Calu3 (cell line): ENCODE results near the gene PFKP. TPM values are rescaled to one million over a fixed set of nuclear protein-coding genes. Genes with fewer than 3 reads are reported as not detected.
A peak's percentile ranks its signal among the peaks of the same experiment; 100 is the strongest.

Experiments used
- BruUV-seq: library from RNA; stranded (reverse); fragments of 400-500 nt; replicated peaks from 2 replicates; lab custom pipeline; 2021; lab: Mats Ljungman, UMichigan
- CTCF ChIA-PET: fragments of 300-600 bp; sonication (Branson Sonifier 250); formaldehyde crosslinking; loops from one replicate; lab custom pipeline; 2022; ENCODE audit warnings: antibody characterized with exemption; lab: Charles Lee
- DNase-seq: peaks from one replicate; pipeline ENCODE4 v3.0.0; 2022
- H3K27ac Mint-ChIP-seq: one replicate; pipeline ENCODE4 v1.8.0; 2022; ENCODE audit warnings: mixed read lengths; ENCODE audit not compliant: unreplicated experiment
- H3K27me3 Mint-ChIP-seq: one replicate; pipeline ENCODE4 v1.8.0; 2022; ENCODE audit warnings: mixed read lengths; ENCODE audit not compliant: unreplicated experiment
- H3K36me3 Mint-ChIP-seq: one replicate; pipeline ENCODE4 v1.8.0; 2022; ENCODE audit warnings: mild to moderate bottlenecking, moderate library complexity, mixed read lengths; ENCODE audit not compliant: insufficient read depth, unreplicated experiment
- H3K4me1 Mint-ChIP-seq: one replicate; pipeline ENCODE4 v1.8.0; 2022; ENCODE audit warnings: mild to moderate bottlenecking, low read depth, mixed read lengths; ENCODE audit not compliant: unreplicated experiment
- H3K4me3 Mint-ChIP-seq: one replicate; pipeline ENCODE4 v1.8.0; 2022; ENCODE audit warnings: mild to moderate bottlenecking, low read depth, moderate library complexity, mixed read lengths; ENCODE audit not compliant: unreplicated experiment
- H3K9me3 Mint-ChIP-seq: one replicate; pipeline ENCODE4 v1.8.0; 2022; ENCODE audit warnings: low read depth, mixed read lengths; ENCODE audit not compliant: unreplicated experiment
- CTCF ChIP-seq: fragments of 200-600 bp; IDR thresholded peaks from one replicate; pipeline ENCODE4 v1.8.0; 2022; ENCODE audit warnings: antibody characterized with exemption; ENCODE audit not compliant: unreplicated experiment
- intact Hi-C: fragments of 100-400 bp; cut with micrococcal nuclease; formaldehyde crosslinking; loops from one replicate; pipeline ENCODE4 v1.10.0; 2022; ENCODE audit not compliant: unreplicated experiment
- total RNA-seq: library from RNA; stranded (reverse); gene quantifications from 2 replicates; pipeline ENCODE4 v1.2.3, GENCODE V29; 2022

The PFKP gene
- total RNA-seq, 1 experiment from 2014 or later: 272 TPM

DNA sequence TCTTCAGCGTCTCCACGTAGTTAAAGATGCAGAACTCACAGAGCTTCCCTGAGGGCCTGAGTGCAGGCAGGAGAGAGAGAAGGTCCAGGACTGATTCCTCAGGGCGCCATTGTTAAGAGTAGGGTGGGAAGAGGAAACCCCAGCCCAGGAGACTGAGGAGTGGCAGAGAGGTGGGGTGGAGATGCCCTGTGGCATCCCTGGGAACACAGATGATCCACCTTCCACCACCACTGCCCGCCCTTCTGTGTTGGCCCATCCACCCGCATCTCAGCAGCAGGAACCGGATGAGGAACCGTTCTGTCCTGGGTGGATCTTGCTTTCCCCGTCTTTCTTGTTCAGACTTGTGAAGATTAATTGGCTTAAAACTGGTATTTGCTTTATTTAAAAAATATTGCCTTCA lies 48.3 kb downstream of the PFKP start:
- H3K4me1 Mint-ChIP-seq: peaks cover 18% of the 10 kb centered on the region
- no TSS peak for BruUV-seq
- CTCF ChIA-PET: no interaction called here
- H3K4me3 Mint-ChIP-seq: no peak overlapping the region
- H3K27me3 Mint-ChIP-seq: no peaks in the 10 kb centered on the region
- H3K27ac Mint-ChIP-seq: no peak overlapping the region
- H3K36me3 Mint-ChIP-seq: peaks cover 92% of the 10 kb centered on the region
- intact Hi-C loops: no loop called here
- DNase-seq: no peak
- TF ChIP-seq CTCF: no peak
- H3K9me3 Mint-ChIP-seq: no peaks in the 10 kb centered on the region

- peaks cover 90% of the 10 kb centered on the region for H3K36me3 Mint-ChIP-seq
- H3K4me1 Mint-ChIP-seq: peaks cover 12% of the 10 kb centered on the region
- intact Hi-C loops: no loop called here
- no peaks in the 10 kb centered on the region for H3K9me3 Mint-ChIP-seq
- no peaks in the 10 kb centered on the region for H3K27me3 Mint-ChIP-seq
- no peak for DNase-seq
- no TSS peak for BruUV-seq
- no peak overlapping the region for H3K27ac Mint-ChIP-seq
- no peak overlapping the region for H3K4me3 Mint-ChIP-seq
- CTCF ChIA-PET: no interaction called here
- TF ChIP-seq CTCF: no peak
These were observed 49.3 kb downstream of the PFKP start for GRCh38 chr10:3116508-3117100.

DNA sequence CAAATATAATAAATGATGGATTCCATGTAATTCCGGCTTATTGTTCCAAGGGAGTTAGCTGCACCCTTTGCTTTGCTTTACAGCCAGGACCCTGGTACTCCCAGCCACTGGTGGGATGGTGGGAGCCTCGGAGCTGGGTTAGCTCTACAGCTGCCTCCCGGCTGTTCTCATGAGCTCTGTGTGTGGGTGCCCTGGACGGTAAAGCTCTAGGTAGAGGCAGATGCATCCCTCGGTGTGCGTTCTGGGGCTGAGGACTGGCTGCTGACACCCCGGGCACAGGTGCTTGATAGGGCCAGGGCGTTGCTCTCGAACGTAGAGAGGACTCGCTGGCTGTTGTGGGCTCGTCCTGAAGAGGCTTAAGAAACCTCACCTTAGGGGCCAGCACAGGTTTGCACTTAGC lies 50.1 kb downstream of the PFKP start:
- intact Hi-C loops: no loop called here
- H3K36me3 Mint-ChIP-seq: peaks cover 89% of the 10 kb centered on the region
- H3K27ac Mint-ChIP-seq: no peak overlapping the region
- H3K4me1 Mint-ChIP-seq: peaks cover 12% of the 10 kb centered on the region
- CTCF ChIA-PET: no interaction called here
- no peak overlapping the region for H3K4me3 Mint-ChIP-seq
- no TSS peak for BruUV-seq
- no peaks in the 10 kb centered on the region for H3K27me3 Mint-ChIP-seq
- DNase-seq: no peak
- no peak for TF ChIP-seq CTCF
- H3K9me3 Mint-ChIP-seq: no peaks in the 10 kb centered on the region

- TF ChIP-seq CTCF: no peak
- H3K4me1 Mint-ChIP-seq: peaks cover 12% of the 10 kb centered on the region
- no peaks in the 10 kb centered on the region for H3K27me3 Mint-ChIP-seq
- peaks cover 88% of the 10 kb centered on the region for H3K36me3 Mint-ChIP-seq
- CTCF ChIA-PET: no interaction called here
- H3K27ac Mint-ChIP-seq: peak overlapping the region; percentile 77
- intact Hi-C loops: no loop called here
- BruUV-seq: no TSS peak
- H3K9me3 Mint-ChIP-seq: no peaks in the 10 kb centered on the region
- H3K4me3 Mint-ChIP-seq: no peak overlapping the region
- no peak for DNase-seq
These were observed 51.3 kb downstream of the PFKP start for GRCh38 chr10:3118641-3119091.
